ENCODE results near the gene AFAP1L1.
"Not testable (repeated sequence)": the region's sequence is repeated elsewhere in the genome, so short reads cannot be mapped to it uniquely, and the experiment has no call there.

The AFAP1L1 gene

DNA sequence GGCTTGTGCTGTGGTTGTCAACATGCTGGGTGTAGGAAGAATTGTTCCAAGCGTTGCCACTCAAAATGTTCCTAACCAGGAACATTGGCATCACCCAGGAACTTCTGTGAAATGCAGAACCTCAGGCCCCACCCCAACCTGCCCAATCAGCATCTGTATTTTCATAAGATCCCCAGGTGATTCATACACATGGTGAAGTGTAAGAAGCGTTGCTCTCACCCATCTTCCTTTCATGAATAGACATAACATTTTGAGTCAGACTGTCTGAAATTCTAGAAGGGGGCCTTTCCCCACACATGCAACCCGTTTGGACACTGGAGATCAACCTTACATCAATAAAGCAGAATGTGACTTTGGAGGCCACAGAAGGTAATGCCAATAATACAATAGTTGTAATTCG, 9.3 kb upstream of the AFAP1L1 start:
- ATAC-seq = peak in 1 of 2 donors; percentile 33

DNA sequence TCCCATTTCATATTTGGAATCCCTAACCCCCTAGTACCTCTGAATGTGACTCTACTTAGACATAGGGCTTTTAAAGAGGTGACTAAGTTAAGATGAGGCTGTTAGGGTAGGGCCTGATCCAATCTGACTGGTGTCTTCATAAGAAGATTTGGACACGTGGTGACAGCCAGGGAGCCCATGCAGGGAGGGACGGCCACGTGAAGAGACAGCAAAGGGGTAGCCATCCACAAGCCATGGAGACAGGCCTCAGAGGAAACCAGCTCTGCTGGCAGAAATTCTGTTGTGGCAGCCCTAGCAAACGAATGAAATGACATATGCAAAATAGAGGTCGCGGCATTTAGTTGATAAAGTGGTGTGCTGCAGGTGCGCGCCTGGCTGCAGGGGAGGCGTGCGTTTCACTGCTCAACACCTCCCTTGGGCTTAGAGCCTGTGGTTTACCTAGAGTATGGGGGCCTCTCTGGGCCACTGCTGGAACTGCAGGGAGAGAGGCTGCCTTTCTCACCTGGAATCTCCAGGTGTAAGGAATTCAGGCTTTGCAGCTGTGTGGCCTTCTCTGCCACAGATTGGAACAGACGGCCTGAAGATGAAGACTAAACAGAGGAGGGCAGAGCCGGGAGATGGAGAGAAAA, 7.1 kb upstream of the AFAP1L1 start:
- ATAC-seq = peak; percentile 61 to 77

DNA sequence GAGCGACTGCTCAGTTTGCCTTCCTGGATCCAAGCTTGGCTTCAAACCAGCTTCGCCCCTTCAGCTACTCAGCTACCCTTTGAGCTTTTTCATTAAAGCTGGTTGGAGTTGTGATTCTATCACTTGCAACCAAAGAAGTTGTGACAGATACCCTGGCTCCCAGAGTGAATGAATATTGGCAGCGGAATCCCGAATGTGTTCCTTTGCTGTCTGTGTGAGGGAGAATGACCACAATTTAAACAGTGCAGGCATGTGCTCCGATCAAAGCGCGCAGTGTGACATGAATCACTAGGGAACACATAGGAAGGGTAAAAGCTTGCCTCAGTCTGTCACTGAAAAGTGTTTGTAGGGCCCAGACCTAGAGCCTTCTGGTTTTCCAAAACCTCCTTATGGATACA, 6.6 kb upstream of the AFAP1L1 start:
- no peak for ATAC-seq

DNA sequence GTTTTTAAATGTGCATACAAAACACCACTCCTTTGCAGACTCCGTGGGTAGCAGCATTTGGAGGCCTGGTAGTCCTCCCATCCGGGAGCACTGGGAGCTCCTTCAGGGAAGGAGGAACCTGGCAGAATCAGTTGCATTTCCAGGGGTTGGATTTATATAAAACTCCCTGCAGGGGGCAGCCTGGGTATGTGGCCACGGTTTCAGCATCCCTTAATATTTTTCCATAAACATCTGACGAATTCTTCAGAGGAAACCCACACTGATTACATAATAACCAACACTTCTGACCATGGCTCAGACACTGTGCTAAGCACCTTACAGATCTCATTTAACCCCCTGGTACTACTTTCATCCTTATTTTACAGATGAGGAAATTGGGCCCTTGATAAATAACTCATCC, 6.1 kb upstream of the AFAP1L1 start:
- no peak for ATAC-seq

DNA sequence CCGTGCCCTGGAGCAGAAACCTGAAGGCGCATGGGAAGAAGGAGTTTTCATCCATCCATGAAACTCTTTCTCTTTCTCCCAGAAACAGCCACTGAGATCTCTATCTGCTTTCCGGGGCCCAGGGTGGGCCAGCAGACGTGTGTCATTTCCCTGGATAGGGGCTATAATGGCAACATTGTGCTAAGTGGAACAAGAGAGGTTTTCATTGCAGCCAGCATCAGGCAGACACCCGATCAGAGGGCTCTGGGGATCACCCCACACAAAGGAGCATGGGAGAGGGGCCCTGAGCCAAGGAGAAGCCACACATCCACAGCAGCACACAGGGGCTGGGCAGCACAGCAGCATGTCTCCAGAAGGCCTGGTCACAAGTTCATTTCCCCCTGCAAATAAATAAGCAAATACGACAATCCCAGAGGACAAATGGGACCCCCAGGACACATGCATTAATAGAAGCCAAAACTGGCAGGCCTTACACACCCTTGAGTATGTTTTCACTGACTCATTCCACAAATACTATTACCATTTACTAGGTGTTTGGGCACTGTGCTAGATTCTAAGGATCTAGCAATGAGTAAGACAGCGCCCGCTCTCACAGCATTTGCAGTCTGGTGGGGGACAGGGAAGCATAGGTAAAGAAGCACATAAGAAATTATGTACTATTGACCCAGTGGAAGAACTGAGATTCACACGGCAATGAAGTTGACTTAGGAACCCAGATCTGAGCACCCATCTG, 4.3 kb upstream of the AFAP1L1 start:
- ATAC-seq = no peak

DNA sequence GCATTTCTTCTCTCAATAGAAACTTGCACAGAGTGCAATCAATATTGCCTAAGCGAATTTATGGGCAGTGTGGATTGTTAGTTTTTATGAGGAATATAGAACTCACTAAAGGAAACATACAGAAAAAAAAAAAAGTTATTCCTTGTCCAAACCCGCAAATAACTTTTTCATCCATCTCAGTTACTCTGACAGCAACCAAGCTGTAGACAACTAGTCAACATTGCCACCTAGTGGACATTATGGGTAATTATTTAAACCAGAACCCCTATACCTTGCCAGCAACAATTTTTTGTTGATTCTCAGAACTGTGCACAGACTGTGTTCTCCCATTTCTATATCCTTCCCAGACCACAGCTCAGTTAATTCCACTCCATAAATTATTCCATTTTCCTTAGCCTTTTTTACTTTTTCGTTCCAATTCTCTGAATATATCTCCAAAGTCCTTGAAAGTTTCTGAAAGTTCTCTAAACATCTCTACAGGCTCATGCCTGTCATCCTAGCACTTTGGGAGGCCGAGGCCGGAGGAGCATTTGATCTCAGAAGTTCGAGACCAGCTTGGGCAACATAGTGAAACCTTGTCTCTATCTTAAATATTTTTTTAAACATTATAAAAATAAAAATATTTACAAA, 2.6 kb upstream of the AFAP1L1 start:
- ATAC-seq = peak; percentile 50 to 56

DNA sequence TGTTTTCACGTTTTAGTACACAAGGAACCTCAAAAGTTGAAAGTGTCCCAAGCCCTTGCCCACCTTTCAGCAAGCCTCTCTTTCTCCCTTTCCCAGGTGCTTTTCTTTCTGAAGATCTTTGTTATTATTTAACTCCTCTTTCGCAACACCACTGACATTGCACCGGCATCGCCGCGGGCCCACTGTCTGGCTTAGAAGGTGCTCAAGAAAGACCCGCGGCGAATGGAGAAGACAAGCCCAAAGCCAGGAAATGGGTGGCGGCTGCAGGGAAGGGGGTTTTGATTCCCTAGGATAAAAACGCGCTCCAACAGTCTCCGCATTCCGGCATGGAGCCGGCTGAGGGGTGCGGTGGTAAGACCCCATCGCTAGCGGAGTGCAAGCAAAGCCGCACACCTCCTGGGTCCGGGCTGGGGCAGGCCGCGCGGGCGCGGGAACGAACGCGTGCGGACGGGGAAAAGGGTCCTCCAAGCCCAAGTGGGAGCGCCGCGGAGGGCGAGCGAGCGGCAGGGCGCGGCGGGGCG, 404 bp upstream of the AFAP1L1 start:
- ATAC-seq = no peak

DNA sequence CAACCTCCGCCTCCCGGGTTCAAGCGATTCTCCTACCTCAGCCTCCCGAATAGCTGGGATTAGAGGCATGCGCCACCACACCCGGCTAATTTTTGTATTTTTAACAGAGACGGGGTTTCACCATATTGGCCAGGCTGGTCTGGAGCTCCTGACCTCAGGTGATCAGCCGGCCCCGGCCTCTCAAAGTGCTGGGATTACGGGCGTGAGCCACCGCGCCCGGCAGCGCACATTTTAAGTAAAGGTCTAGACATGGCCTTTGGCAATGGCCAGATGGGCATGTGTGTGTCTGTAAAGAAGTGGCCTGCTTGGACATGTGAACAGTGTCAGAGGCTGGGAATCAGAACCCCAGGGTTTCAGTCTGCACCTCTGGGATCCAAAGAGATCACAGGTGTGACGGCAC, 1.1 kb downstream of the AFAP1L1 start:
- ATAC-seq = not testable (repeated sequence)

DNA sequence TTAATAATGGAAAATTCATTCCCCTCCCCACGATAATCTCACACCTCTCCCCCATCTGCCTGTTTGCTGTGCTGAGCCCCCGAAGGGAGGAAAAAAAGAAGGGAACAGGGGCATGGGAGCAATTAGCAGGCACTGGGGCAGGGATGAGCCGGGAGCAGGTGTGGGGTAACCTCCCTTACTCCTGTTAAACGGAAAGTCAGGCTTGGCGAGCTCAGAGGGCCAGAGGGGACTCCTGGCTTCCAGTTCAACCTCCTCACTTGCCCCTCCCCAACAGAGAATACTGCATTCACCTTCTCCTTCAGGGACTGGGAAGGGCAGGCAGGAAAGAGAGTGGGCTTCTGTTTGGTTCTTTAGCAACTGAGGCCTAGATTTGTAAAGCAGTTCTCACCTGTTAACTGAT, 1.6 kb downstream of the AFAP1L1 start:
- ATAC-seq = no peak

DNA sequence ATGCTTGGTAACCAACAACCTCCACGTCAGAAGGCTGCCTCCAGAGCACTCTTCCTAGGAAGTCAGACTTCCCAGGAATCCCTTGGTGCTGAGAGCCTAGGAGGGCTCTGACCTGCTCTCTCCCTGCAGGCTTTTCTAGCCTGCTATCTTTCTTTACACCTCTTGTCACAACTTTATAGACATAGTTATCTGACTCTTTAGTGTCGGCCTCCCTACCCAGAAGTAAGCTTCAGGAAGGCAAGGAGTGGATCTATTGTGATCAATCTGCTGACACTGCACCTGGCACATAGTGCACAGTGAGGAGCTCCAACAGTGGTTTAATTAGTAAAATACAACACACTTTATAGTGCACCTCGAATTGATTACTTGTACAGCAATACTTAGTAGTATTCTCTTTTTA, 2.3 kb downstream of the AFAP1L1 start:
- ATAC-seq = no peak

DNA sequence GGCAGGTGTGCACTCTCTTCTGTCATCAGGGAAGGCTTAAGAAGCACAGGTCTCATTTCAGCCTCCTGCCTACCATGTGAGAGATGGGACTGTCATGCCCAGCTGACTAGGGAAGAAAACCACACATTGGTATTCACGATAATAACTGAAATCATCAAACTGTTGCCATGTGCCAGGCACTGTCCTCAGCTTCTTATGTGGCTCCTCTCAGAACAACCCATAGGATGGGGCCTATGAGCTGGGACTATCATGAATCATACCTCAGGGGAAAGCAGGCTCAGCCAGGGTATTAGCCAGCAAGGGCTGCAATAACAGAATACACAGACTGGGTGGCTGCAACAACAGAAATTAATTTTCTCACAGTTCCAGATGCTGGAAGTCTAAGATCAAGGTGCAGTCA, 3.3 kb downstream of the AFAP1L1 start:
- ATAC-seq = no peak

DNA sequence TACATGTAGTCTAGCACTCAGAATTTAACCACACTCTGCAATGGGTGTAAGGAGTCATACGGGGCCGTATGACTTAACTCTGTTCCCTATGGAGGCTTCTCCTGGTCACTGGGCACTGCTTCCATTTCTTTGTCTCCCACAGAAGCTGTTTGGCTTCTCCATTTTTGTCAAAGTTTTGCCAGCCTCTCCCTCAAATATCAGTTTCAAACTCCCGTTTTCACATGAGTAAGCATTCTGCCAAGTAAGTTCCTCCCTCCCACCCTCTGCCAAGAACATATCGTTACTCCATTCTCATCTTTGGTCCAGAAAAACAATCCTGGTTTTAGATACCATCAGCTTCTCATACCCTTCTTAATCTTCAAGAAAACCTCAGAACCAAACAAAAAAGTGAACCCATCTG, 6.1 kb downstream of the AFAP1L1 start:
- ATAC-seq = no peak

DNA sequence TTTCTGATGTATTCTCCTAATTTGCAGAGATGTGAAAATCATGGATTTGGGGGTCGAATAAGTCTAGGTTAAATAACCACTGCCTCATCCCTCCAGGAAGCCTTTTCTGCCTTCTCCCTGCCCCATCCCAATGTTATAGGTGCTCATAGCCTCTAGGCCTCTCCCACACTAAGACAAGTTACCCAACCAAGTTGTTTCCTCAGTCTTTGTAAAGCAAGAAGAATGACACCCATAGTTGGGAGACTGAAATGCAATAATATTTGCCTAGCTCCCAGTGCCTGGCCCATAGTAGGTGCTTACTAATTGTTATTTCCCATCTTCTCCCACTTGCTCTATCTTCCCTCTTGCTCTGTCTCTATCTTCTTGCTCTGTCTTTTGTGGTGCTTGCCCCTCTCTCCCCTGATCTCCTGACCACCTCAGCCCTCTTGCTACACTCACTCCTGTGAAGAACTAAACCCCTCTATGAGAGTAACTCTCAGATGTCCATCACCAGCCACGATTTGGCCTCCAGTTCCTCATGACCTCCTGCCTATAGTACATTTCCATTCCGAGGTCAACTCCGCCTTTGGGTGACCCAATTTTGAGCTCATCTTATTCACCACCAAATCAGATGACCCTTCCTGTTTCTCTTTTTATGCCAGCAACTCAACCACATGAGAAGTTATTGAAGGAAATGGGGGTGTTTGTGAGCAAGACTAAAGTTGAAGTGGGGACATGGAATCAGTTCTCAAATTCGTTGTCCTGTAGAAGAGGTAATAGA, 7.0 kb downstream of the AFAP1L1 start:
- ATAC-seq = no peak

DNA sequence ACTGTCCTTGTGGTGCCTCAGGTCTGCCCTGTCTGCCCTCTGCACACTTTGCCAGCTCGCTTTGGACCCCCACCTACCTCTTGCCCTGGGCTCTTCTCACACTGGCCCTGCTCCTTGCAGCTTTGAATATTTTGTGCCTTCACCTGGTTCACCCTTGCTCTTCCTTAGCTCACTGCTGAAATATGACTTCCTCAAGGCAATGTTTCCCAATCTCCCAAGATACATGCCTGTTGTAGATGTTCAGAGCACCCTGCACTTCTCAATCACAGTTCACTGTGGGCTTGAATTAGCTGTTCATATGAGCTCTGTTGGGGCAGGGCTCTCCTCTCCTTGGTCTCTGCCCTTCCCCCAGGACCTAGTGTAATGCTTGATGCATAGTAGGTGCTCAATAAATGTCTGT, 8.0 kb downstream of the AFAP1L1 start:
- ATAC-seq = no peak

DNA sequence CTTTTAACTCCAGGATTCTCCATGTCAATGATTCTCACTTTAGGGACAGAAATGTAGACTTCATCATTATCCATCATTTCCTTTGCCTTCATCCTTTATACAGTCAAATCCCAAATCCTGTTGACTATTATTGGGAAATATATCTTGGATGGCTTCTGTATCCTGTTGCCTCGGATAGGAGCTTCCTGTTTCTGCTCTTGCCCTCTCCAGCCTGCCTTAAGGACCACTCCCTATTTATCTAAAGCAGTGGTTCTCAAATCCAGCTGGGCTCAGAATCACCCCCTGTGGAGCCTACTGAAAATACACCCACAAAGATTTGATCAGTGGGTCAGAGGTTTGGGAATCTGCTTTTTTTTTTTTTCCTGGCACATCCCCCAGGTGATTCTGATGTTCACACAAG, 8.5 kb downstream of the AFAP1L1 start:
- no peak for ATAC-seq

DNA sequence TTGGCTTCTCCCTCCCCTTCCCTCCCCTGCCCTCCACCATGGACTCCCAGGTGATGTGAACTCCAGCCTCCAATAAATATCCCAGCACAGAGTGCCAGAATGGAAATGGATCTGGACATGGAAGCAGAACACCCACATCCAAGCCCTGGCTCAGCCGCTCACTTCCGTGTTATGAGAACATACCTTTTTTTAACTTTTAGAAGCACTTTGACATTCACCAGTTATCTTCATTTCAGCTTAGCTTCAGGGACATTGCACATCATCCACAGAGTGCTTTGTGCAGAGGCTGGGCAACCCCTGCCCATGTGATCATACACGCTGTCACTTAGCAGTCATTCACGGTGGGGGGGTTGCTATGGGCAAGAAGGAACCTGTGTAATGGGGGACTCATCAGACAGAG, 9.1 kb downstream of the AFAP1L1 start:
- ATAC-seq = no peak

DNA sequence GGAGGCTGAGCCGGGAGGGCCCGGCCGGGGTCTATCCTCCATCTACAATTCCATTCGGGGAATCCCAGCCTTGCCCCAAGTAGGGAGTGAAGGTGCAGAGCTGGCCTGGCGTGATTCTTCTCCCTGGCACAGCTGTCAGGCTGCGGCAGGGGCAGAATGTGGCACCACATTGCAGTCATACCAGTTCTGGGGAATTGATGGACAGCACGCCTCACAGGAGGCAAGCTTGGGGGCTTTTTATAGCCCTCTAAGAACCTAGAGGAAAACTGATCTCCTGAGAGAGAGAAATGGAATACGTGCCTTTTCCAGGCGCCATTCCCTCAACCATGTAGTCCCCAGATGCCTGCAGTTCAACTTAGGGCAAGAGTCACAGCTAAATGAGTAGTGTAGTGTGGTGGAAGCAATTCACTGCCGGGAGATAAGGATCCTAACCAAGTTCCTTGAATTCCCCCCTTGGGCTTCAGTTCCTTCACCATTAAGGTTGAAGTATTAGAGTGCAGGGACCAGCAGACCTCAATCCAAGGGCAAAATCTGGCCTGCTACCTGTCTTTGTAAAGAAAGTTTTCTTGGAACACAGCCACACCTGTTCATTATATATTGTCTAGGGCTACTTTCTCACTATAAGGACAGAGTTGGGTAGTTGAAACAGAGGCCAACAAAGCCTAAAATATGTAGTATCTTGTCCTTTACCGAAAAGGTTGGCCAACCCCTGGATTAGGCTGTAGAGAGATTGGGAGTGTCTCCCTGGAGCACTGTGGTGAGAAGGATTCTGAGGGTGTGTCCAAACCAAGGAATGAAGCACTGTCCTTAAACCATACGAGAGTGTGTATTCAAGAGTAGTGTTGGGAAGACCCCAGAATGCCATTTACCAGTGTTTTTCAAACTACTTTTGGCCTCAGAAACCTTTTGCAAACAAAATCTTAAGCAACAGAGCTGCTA, 10.6 kb downstream of the AFAP1L1 start:
- ATAC-seq = no peak

DNA sequence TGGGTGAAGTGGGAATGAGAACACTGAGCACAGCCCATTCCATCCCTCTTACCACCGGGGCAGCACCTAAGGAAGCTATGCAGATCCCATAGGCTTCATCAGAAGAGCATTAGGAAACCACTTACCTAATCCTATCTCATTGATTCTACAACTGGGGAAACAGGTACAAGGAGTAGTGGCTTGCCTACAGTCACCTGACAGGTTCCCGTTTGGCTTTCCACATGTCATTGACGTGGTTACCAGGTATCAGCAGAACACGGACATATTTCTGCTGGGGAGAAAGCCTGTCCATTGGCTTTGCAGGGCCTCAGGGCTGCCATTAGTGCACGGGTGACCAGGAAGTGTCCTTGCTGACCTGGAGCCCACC, 11.3 kb downstream of the AFAP1L1 start:
- ATAC-seq = no peak

DNA sequence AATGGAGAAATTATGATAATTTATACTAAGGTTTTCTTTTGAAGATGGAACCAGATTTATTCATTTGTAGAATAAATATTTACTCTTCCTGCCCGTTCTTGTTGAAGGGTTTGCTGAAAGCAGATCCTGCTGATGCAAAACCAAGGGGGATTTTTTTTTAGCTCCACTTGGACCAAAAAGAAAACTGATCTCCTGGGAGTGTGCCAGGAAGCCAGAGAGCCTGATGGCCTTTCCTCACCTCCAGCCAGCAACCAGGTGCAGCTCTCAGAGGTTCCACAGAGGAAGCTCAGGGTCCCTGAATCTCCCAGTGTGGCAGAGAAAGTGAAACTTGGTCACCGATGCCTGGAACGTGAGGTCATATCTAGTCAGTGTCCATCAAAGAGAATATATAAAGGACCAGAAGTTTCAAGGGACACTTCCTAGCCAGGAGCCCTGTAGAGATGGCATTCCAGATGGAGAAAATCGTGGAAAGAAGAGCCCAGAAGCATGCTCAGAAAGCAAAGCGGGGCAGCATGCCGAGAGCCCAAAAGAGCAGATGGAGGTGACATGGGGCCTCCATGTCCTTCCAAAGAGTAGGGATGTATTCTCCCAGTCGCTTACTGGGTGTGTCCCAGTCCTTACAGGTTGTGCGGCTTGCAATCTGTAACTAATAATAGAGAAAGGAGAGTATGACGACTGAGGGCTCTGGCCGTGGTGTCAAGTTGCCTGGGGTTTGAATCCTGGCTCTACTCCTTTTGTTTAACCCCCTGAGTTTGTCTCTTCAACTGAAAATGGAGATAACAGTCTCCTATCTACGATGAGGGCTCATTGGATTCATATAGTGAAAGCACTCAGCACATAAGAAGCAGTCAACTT, 12.2 kb downstream of the AFAP1L1 start:
- no peak for ATAC-seq

DNA sequence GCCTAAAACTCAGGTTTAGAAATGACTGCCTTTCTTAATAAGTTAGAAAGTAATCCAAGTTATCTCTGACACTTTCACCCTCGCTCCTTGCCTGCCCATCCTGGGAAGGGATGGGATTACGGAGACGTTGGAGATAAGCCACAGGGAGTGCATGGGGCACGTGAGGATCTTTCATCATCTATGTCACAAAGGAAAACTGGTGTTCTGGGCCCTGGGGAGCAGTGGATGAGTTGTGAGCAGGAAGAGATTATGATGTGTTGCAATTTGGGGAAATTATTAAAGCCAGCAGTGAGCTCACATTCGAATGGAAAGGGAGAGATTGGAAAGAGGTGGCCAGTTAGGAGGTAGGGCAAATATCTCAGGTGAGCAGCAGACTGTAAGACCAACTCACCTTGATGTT, 12.8 kb downstream of the AFAP1L1 start:
- ATAC-seq = no peak

DNA sequence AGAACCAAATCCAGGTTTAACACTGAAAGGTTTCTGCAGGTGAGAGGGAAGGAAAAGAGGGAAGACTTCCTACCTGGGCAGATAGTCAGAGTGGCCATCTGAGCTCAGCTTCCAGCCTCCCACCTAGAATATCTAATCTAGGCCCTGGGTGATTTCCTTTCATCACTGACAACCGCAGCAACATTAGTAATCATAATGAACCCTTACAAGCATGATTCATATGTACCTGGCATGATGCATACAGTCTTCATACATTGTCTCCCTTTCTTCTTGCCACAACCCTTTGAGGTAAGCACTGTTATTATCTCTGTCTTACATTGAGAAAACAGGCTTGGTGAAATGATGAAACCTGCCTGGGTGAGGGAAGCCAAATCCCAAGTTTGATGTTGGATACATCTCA, 13.5 kb downstream of the AFAP1L1 start:
- peak; percentile 81 to 88 for ATAC-seq
